ENCODE data around the gene WDFY4. TPM values are rescaled to one million over a fixed set of nuclear protein-coding genes. Genes with fewer than 3 reads are reported as not detected.

The WDFY4 gene
- total RNA-seq, 1 experiment from 2014 or later: 0.22 TPM

GRCh38 chr10:48934672-48935501 lies 250.2 kb downstream of the WDFY4 start (continued):
- no peak for TF ChIP-seq EZH2phosphoT487 (IDR thresholded peaks at IDR 0.05; ENCODE audit: borderline replicate concordance)
- TF ChIP-seq JUND (IDR thresholded peaks at IDR 0.05): no peak
- no peak for TF ChIP-seq ZNF274 (IDR thresholded peaks at IDR 0.05; ENCODE audit: low read depth, low read length)
- TF ChIP-seq RAD21 (IDR thresholded peaks at IDR 0.05; ENCODE audit: low read depth): no peak
- no peak for TF ChIP-seq CEBPB (IDR thresholded peaks at IDR 0.05; ENCODE audit: low read depth)
- no peak for TF ChIP-seq YY1 (IDR thresholded peaks at IDR 0.05; ENCODE audit: extremely low read depth, insufficient replicate concordance, low read depth, low read length)
- TF ChIP-seq POLR2A (IDR thresholded peaks at IDR 0.05; ENCODE audit: borderline replicate concordance, extremely low read depth, insufficient read depth, insufficient read length): no peak

- Histone ChIP-seq H3K36me3 (ENCODE audit: control insufficient read depth in 1 of 2, insufficient read depth in 2 of 2, low read length in 2 of 2) (no peaks in the 10 kb centered on the region), H3K9me3 (ENCODE audit: control insufficient read depth in 1 of 2, insufficient read depth in 1 of 2, low read depth in 1 of 2, low read length in 2 of 2) (no peaks in the 10 kb centered on the region), H3K4me1 (ENCODE audit: control insufficient read depth in 1 of 2, insufficient read depth in 2 of 2, low read length in 2 of 2) (no peaks in the 10 kb centered on the region), H3K4me3 (replicated peaks in 1 of 2; ENCODE audit: low read depth in 1 of 2, low read length in 2 of 2) (no peak overlapping the region), H3K27ac (ENCODE audit: low read depth, low read length) (no peak overlapping the region), H3K27me3 (ENCODE audit: insufficient read depth, low read length) (peaks cover 5% of the 10 kb centered on the region; the same call in 1 of the 2 replicates), H3K9ac (ENCODE audit: low read length) (no peak overlapping the region), H3K9me2 (ENCODE audit: insufficient read depth) (no peaks in the 10 kb centered on the region), H4K20me1 (ENCODE audit: insufficient read depth) (no peaks in the 10 kb centered on the region), H3K4me2 (ENCODE audit: low read length) (no peak overlapping the region), H2AFZ (ENCODE audit: low read depth, low read length, poor library complexity, severe bottlenecking) (no peak overlapping the region), H3K79me2 (ENCODE audit: insufficient read depth, low read length) (no peaks in the 10 kb centered on the region)
- no TSS peak for BruUV-seq (replicated peaks)
- intact Hi-C loops (cut with micrococcal nuclease): no loop called here
- ChIA-PET POLR2A (no interaction called here), CTCF (no interaction called here), RAD21 (ENCODE audit: low non-redundant PET in 1 of 2, low total read pairs in 2 of 2, uncharacterized antibody in 2 of 2, unreplicated experiment in 2 of 2) (no interaction called here)
- TF ChIP-seq FOSL1 (IDR thresholded peaks at IDR 0.05; ENCODE audit: low read depth) (no peak), ZNF274 (IDR thresholded peaks at IDR 0.05; ENCODE audit: low read depth, low read length) (no peak), JUND (IDR thresholded peaks at IDR 0.05) (no peak)
- DNase-seq (ENCODE audit: low read depth, low spot score) (no peak), ATAC-seq (no peak)
Observed at GRCh38 chr10:48935577-48935976, 250.9 kb downstream of the WDFY4 start.

GRCh38 chr10:48937796-48938195 lies 253.1 kb downstream of the WDFY4 start:
- RAD21 ChIA-PET (ENCODE audit: low non-redundant PET in 1 of 2, low total read pairs in 2 of 2, uncharacterized antibody in 2 of 2, unreplicated experiment in 2 of 2): no interaction called here
- Histone ChIP-seq H3K36me3 (ENCODE audit: control insufficient read depth in 1 of 2, insufficient read depth in 2 of 2, low read length in 2 of 2) (no peaks in the 10 kb centered on the region), H3K9ac (ENCODE audit: low read length) (no peak overlapping the region), H3K27me3 (ENCODE audit: insufficient read depth, low read length) (peaks cover 5% of the 10 kb centered on the region; the same call in 1 of the 2 replicates), H4K20me1 (ENCODE audit: insufficient read depth) (no peaks in the 10 kb centered on the region), H3K27ac (ENCODE audit: low read depth, low read length) (no peak overlapping the region), H3K9me3 (ENCODE audit: control insufficient read depth in 1 of 2, insufficient read depth in 1 of 2, low read depth in 1 of 2, low read length in 2 of 2) (no peaks in the 10 kb centered on the region), H3K4me3 (replicated peaks in 1 of 2; ENCODE audit: low read depth in 1 of 2, low read length in 2 of 2) (no peak overlapping the region), H3K4me2 (ENCODE audit: low read length) (no peak overlapping the region), H2AFZ (ENCODE audit: low read depth, low read length, poor library complexity, severe bottlenecking) (no peak overlapping the region), H3K9me2 (ENCODE audit: insufficient read depth) (no peaks in the 10 kb centered on the region), H3K79me2 (ENCODE audit: insufficient read depth, low read length) (no peaks in the 10 kb centered on the region), H3K4me1 (ENCODE audit: control insufficient read depth in 1 of 2, insufficient read depth in 2 of 2, low read length in 2 of 2) (no peaks in the 10 kb centered on the region)
- POLR2A ChIA-PET: no interaction called here
- intact Hi-C loops (cut with micrococcal nuclease): no loop called here
- no peak for DNase-seq (ENCODE audit: low read depth, low spot score)
- TF ChIP-seq JUND (IDR thresholded peaks at IDR 0.05): no peak
- no peak for TF ChIP-seq SIN3A (IDR thresholded peaks at IDR 0.05; ENCODE audit: low read depth)
- TF ChIP-seq ZFX (IDR thresholded peaks at IDR 0.05): no peak
- no peak for TF ChIP-seq EZH2phosphoT487 (IDR thresholded peaks at IDR 0.05; ENCODE audit: borderline replicate concordance)
- no peak for TF ChIP-seq POLR2A (IDR thresholded peaks at IDR 0.05; ENCODE audit: borderline replicate concordance, extremely low read depth, insufficient read depth, insufficient read length)
- no peak for TF ChIP-seq ZNF274 (IDR thresholded peaks at IDR 0.05; ENCODE audit: low read depth, low read length)
- no peak for ATAC-seq
- CTCF ChIA-PET: no interaction called here
- no TSS peak for BruUV-seq (replicated peaks)
